PFSK-1 (cell line): ENCODE results near the gene SLC25A25.

ENCODE experiments used
- FOXP2 ChIP-seq: optimal IDR thresholded peaks from 2 replicates; pipeline ENCODE3; 2011; ENCODE audit warnings: borderline replicate concordance, control low read depth, inconsistent platforms; ENCODE audit not compliant: insufficient read depth; ENCODE audit errors: extremely low read length, extremely low read depth
- POLR2AphosphoS5 ChIP-seq: IDR thresholded peaks from 2 replicates; pipeline ENCODE4 v1.6.1; 2012; ENCODE audit warnings: low read depth, mild to moderate bottlenecking, control low read depth, low read length, moderate library complexity
- REST ChIP-seq, 2 experiments: IDR thresholded peaks; 2 replicates each; pipeline versions ENCODE4 v1.6.1 to v1.8.0; 2011 to 2012; ENCODE audit warnings: low read depth in 2 of 2, low read length in 2 of 2, control low read depth in 1 of 2, inconsistent platforms in 1 of 2, mild to moderate bottlenecking in 1 of 2, moderate library complexity in 1 of 2; ENCODE audit not compliant: insufficient read depth in 1 of 2
- SIN3A ChIP-seq: IDR thresholded peaks from 2 replicates; pipeline ENCODE4 v1.6.1; 2012; ENCODE audit warnings: mild to moderate bottlenecking, low read length, moderate library complexity, borderline replicate concordance; ENCODE audit not compliant: insufficient read depth
- TAF1 ChIP-seq: IDR thresholded peaks from 2 replicates; pipeline ENCODE4 v1.6.1; 2012; ENCODE audit warnings: low read length, control low read depth, borderline replicate concordance; ENCODE audit not compliant: insufficient read depth

Gene SLC25A25

GRCh38 chr9:128120061-128120740 is 52.2 kb downstream of the SLC25A25 start:
- TF ChIP-seq TAF1 (no peak), POLR2AphosphoS5 (no peak), SIN3A (no peak), FOXP2 (no peak), REST (IDR thresholded peaks at IDR 0.05; ENCODE audit: insufficient read depth in 1 of 2, low read depth in 2 of 2, low read length in 2 of 2) (no peak)

DNA sequence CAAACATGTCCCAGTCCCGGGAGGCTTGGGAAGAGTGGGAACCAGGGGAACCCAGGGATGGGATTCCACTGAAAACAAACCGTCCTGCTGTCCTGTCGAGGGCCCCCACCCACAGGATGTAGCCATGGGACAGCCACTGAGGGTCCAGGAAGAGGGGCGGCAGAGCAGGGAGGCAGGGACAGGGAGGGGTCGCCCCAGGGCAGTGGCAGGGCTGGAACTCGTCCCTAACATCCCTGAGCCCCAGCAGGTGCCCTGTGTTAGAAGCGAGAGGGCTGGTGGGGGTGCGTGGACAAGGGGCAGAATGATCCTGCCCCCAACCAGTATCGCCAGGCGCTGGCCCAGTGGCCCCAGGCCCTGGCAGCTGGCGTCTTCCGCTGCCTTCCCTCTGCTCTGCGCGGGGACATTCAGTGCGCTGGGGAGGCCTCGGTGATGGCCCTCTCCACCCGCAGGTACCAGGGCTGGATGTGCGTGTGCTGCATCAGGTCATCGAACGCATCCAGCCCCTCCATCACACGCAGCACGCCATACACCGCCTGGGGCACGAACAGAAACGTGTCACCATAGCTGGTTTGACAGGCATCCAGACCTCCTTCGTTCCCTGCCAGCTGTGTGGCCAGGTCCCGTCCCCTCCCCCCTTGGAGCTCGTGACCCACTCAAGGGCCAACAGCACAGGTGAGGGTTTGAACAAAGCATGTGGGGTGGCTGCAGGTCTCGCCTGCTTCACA is 52.9 kb downstream of the SLC25A25 start:
- TF ChIP-seq FOXP2 (no peak), REST (IDR thresholded peaks at IDR 0.05; ENCODE audit: insufficient read depth in 1 of 2, low read depth in 2 of 2, low read length in 2 of 2) (no peak), SIN3A (no peak), TAF1 (no peak), POLR2AphosphoS5 (no peak; the same call in 1 of the 2 replicates)

DNA sequence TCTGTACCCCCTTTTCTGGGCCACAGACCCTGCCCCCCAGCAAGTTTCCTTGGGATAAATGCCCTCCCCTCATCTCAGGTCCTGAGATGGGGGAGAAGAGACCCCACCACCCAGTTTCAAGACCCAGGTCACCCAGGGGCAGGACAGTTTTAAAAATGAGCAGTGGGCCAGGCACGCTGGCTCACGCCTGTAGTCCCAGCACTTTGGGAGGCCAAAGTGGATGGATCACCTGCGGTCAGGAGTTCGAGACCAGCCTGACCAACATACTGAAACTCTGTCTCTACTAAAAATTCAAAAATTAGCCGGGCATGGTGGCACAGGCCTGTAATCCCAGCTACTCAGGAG is 53.4 kb downstream of the SLC25A25 start:
- TF ChIP-seq TAF1 (no peak), FOXP2 (no peak), SIN3A (no peak), POLR2AphosphoS5 (no peak; the same call in 1 of the 2 replicates), REST (IDR thresholded peaks at IDR 0.05; ENCODE audit: insufficient read depth in 1 of 2, low read depth in 2 of 2, low read length in 2 of 2) (no peak)

DNA sequence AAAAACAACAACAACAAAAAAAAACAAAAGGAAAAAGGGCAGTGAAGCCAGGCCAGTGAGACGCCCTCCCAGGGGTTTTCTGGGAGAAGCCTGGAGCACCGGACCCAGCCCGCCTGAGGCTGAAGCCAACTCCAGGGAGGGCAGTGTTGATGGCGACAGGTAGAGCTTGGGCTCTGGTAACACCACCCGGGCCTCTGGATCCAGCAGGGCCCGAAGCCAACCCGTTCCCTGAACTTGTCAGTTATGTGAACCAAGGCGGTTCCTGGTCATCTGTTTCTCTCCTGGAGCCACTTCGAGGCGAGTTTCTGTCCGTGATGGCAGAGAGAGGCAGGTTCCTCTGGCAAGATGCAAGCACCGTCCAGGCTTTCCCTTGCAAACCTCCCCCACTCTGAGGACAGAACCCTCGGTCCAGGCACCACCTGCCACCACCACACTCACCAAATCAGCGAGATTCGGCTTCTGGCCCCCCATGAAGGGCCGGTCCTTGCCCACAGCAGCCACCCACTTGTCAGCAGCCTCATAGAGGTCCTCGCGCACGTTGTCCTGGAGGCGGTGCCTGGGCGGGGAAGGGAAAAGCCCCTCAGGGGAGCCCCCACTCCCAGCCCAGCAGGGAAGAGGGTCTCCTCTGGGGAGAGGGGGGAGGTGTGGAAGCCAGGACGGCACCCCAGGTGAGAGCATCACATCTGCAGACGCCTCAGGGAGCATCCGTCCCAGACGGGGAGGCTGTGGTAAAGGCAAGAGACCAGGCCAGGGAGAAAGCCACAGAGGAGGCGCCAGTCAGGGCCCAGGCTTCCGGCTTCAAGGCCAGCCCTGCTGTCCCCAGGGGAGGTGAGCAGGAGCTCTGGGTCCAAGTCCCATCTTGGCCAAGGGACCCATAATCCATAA is 54.1 kb downstream of the SLC25A25 start:
- no peak for TF ChIP-seq TAF1
- TF ChIP-seq REST (IDR thresholded peaks at IDR 0.05; ENCODE audit: insufficient read depth in 1 of 2, low read depth in 2 of 2, low read length in 2 of 2) = no peak
- no peak for TF ChIP-seq POLR2AphosphoS5
- no peak for TF ChIP-seq FOXP2
- no peak for TF ChIP-seq SIN3A
